Fibroblast of peridontal ligament (primary cell): ENCODE data around the gene SPRY1.

Experiments
- DNase-seq: peaks from one replicate; pipeline ENCODE4 v3.0.0-alpha.2; 2010; ENCODE audit errors: extremely low read depth

The SPRY1 gene

DNA sequence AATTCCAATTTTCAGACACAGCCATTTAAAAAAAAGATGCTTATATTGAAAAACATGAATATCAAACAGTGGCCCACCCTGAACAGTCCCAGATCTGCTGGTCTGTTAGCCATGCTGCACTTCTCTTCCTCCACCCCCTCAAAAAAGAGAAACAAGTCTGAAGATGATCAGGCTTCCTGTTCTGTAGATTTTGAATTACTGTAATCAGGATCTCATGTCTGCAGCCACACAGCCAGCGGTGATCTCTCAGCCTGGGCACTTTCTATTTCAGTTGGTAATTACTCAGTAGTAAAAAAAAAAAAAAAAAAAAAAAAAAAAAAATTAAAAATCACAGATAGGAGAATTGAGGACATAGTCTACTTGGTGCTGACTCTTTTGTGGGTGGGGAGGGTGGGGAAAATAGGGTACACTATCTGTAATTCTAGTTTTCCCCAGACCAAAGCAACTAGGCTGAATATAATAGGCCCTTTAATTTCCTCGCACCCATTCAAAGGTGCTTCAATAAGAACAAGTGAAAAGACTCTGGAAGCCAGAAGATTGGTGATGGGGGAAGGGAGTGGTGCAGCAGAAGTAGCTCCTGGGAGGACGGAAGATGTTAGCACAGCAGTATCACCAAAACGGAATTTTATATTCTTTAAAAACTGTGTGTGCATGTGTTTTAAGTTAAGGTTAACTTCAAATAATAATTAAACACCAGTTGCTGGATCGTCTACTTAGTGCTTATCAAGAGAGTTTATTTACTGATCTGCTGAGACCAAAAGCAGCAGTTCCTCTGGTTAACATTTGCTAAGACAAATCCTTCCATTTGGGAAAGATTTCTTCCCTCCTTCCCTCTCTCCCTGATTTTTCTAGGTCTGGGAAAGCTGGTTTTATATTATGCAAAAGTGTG is 47.0 kb downstream of the SPRY1 start:
- DNase-seq: peak; percentile 34

DNA sequence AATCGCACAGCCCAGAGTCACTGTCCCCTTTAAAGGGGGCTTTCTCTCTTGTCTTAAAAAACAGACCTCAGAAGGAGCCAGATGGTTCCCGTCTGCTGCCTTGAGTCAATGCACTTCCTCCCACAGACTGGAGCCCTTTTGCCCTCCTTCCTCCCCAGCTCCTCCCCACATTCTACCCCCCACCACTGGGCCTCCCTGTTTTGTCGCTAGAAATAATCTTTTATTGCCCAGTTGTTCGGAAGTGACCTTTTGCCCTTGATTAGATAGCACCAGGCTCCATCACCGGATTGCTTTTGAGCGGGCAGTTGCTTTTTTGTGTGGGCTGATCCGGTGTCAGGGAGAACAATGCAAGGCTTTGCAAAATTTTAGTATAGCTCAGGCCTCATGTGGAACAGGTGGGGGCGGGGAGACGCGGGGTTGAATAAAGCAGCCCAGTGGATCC is 47.7 kb downstream of the SPRY1 start:
- no peak for DNase-seq

DNA sequence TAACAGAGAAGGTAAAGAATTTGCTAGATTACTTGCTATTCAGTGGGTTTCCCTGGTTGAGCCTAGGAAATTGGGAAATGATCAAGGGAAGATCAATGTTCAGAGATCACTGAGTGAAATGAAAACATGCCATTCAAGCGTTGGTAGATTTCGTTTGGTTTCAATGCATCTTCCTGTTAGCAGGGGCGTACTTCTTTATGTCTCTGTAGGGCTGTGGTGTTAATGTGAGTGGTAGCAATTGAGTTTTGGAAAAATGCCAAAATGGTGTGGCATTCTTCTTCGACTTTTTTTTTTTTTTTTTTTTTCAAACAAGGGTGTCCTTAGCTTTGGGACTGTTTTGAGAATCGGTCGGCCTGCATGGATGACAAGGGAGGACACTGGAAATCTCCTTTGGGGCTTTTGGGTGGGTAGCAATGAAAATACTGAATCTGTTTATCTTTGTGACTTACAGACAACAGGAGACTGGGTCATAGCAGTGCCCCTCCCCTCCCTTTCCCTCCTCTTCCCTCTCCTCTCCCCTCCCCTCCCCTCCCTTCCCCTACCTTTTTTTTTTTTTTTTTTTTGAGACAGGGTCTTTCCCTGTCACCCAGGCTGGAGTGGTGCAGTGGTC is 50.4 kb downstream of the SPRY1 start:
- DNase-seq: no peak

DNA sequence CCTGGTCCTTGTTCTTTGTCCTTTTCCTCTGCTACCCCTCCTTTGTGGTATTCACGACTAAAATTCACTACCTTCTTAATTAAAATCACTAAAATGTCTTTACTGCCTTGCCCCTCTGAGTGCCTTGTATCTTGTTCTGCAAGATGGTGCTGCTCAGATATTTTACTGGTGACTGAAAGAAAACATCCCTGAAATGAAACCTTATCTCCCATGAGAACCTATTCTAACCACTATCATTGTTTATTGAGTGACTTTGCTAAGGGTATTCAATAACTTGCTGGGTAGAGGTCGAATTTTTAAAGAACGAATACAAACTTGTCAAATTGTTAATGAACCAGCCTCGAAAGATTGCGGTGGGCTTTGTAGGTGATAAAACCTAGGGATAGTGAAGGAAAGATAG is 52.8 kb downstream of the SPRY1 start:
- DNase-seq: no peak

DNA sequence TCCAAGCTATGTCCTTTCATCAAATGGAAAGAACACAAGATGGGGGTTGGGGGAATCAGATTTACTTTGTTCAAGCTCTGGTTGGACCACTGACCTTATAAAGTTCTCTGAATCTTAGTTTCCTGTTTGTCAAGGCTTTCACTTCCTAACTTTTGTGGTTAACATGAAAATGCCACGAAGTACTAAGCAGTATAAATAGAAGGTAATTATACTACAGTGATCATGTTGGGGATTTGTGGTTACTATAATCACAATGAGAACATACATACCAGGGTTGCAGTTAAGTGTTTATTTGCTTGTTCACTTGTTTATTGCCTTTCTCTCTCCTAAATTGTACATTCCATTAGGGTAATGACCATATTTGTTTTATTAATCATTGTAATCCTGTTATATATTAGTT is 53.2 kb downstream of the SPRY1 start:
- peak; percentile 47 for DNase-seq

DNA sequence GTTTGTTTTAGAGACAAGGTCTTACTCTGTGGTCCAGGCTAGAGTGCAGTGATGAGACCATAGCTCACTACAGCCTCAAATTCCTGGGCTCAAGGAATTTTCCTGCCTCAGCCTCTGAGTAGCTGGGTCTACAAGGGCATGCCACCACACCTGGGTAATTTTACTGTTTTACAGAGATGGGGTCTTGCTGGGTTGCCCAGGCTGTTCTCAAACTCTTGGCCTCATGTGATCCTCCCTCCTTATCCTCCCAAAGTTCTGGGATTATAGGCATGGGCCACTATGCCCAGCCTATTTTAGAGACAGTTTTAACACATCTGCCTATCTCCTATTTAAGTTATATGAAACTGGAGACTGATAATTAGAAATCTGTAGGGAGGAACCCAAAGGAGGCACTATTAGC is 53.8 kb downstream of the SPRY1 start:
- no peak for DNase-seq

DNA sequence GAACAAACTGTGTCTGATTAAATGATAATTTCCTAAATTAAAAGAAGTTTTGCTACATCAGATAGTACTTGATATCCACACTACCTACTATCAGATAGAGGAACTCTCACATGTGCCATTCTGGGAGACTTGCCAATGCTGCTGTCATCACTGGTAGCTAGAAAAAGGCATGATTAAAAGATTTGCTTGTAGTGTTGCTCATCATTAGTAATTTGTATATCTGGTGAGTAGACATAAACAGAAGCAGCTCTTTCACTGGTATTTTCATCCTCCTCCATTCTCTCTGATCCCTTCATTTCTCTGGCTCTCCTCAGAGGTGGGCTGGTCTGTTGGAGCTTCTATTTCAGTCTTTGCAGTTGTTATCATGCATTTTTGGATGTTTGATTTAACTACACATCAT is 56.0 kb downstream of the SPRY1 start:
- peak; percentile 77 for DNase-seq

DNA sequence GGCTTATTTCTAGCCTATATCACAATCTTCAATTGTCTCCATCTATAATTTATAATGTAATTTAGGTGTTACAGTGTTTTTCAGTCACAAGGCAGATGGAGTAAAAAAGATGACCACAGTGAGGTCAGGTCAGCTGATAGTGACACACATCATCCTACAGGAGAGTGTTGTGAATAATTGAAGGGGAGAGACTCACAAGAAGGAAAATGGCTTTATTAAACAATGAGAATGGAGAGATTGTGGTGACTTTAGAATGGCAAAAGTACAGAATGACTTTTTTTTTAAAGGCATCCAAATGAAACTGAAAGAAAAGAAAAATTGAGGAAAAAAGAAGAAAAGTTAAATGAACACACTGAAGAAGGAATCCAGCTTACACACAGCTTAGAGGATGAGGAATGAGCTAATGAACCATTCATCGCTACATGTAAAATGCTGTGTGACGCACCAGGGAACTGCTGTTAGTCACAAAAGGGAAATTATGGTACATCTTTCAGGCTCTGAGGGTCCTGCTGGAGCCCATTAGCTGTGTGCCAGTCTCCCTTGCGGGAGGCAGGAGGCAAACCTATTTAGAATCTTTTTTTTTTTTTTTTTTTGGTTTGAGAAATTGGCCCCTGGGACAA is 56.6 kb downstream of the SPRY1 start:
- no peak for DNase-seq
